Endothelial cell of umbilical vein (primary cell): ENCODE data around the gene NUBPL. TPM values are rescaled to one million over a fixed set of nuclear protein-coding genes. Genes with fewer than 3 reads are reported as not detected.

Source experiments
- BruUV-seq: library from RNA; stranded (reverse); fragments of 400-500 nt; replicated peaks from 2 replicates; lab custom pipeline; 2021; lab: Mats Ljungman, UMichigan
- CTCF ChIA-PET: fragments of 300-600, 350-600 bp; sonication (Branson Sonifier 250); formaldehyde crosslinking; loops from one replicate; lab custom pipeline; 2021; ENCODE audit warnings: antibody characterized with exemption, inconsistent platforms; lab: Charles Lee
- POLR2A ChIA-PET: fragments of 300-600, 350-600 bp; sonication (Branson Sonifier 250); formaldehyde crosslinking; loops from one replicate; lab custom pipeline; 2021; ENCODE audit warnings: antibody characterized with exemption, inconsistent platforms; lab: Charles Lee
- DNase-seq: peaks from one replicate; pipeline ENCODE4 v3.0.0-alpha.2; 2011; ENCODE audit warnings: low read depth, low spot score
- FAIRE-seq: peaks from 2 replicates; lab custom pipeline; 2011; peaks lifted over from hg19 to GRCh38; lab: Jason Lieb, UNC
- H2AFZ ChIP-seq: 2 replicates; pipeline ENCODE4 v1.6.0; 2012; ENCODE audit warnings: low read depth, low read length, control low read depth, inconsistent platforms
- H3K27ac ChIP-seq: 2 replicates; pipeline ENCODE4 v1.5.1; 2011; ENCODE audit warnings: low read depth, mild to moderate bottlenecking, control low read depth, low read length, moderate library complexity; ENCODE audit not compliant: insufficient read depth
- H3K27me3 ChIP-seq, 2 experiments: 2 replicates each; pipeline versions ENCODE4 v1.6.0 to v1.6.1; 2011; ENCODE audit warnings: low read length in 2 of 2, mixed read lengths in 1 of 2; ENCODE audit not compliant: control insufficient read depth in 2 of 2, insufficient read depth in 2 of 2
- H3K36me3 ChIP-seq, 2 experiments: 2 replicates in 1 of 2; 3 replicates in 1 of 2; pipeline ENCODE4 v1.5.1; 2011; ENCODE audit warnings: low read length in 2 of 2, mild to moderate bottlenecking in 1 of 2, moderate library complexity in 1 of 2; ENCODE audit not compliant: control insufficient read depth in 2 of 2, insufficient read depth in 2 of 2; ENCODE audit errors: extremely low read depth in 1 of 2
- H3K4me1 ChIP-seq: 3 replicates; pipeline ENCODE4 v1.5.1; 2011; ENCODE audit warnings: mild to moderate bottlenecking, low read length; ENCODE audit not compliant: control insufficient read depth, insufficient read depth; ENCODE audit errors: extremely low read depth
- H3K4me2 ChIP-seq: 2 replicates; pipeline ENCODE4 v1.6.1; 2011; ENCODE audit warnings: low read length, control low read depth, mixed read lengths; ENCODE audit not compliant: insufficient read depth
- H3K4me3 ChIP-seq, 3 experiments: fragments of 200-600 bp in 1 of 3; sonication (generic), shearing (Covaris generic) in 1 of 3; replicated peaks in 1 of 3; 2 replicates each; pipeline ENCODE4 v1.5.1; 2011 to 2016; ENCODE audit warnings: control low read depth in 3 of 3, low read length in 3 of 3, mild to moderate bottlenecking in 2 of 3, inconsistent platforms in 1 of 3, low read depth in 1 of 3, moderate library complexity in 1 of 3; ENCODE audit not compliant: insufficient read depth in 1 of 3
- H3K79me2 ChIP-seq: 2 replicates; pipeline ENCODE4 v1.6.0; 2012; ENCODE audit warnings: low read length, inconsistent platforms; ENCODE audit not compliant: control insufficient read depth, insufficient read depth
- H3K9ac ChIP-seq: replicated peaks from 2 replicates; pipeline ENCODE3; 2011; ENCODE audit warnings: low read length, control low read depth; ENCODE audit not compliant: insufficient read depth; ENCODE audit errors: extremely low read depth
- H3K9me1 ChIP-seq: replicated peaks from 3 replicates; pipeline ENCODE4 v1.6.0; 2011; ENCODE audit warnings: mild to moderate bottlenecking, low read length; ENCODE audit not compliant: control insufficient read depth, insufficient read depth; ENCODE audit errors: extremely low read depth
- H3K9me3 ChIP-seq: replicated peaks from 2 replicates; pipeline ENCODE4 v1.5.1; 2012; ENCODE audit warnings: low read length, inconsistent platforms; ENCODE audit not compliant: control insufficient read depth, insufficient read depth
- H4K20me1 ChIP-seq: replicated peaks from 2 replicates; pipeline ENCODE3; 2011; ENCODE audit warnings: mild to moderate bottlenecking, low read length; ENCODE audit not compliant: control insufficient read depth, insufficient read depth; ENCODE audit errors: extremely low read depth
- CTCF ChIP-seq, 2 donors: IDR thresholded peaks; 1 replicate in 1 of 2; 2 replicates in 1 of 2; pipeline ENCODE4 v1.5.1; 2011; ENCODE audit warnings: low read length in 2 of 2, mild to moderate bottlenecking in 2 of 2, moderate library complexity in 2 of 2, control low read depth in 1 of 2, inconsistent platforms in 1 of 2, low read depth in 1 of 2; ENCODE audit not compliant: insufficient read depth in 1 of 2; ENCODE audit errors: extremely low read depth in 1 of 2
- EZH2 ChIP-seq: IDR thresholded peaks from 2 replicates; pipeline ENCODE4 v1.6.1; 2012; ENCODE audit warnings: borderline replicate concordance, low read depth, mild to moderate bottlenecking, moderate library complexity, low read length, inconsistent platforms; ENCODE audit not compliant: severe bottlenecking
- FOS ChIP-seq: IDR thresholded peaks from 2 replicates; pipeline ENCODE4 v1.6.1; 2011; ENCODE audit warnings: mild to moderate bottlenecking, low read length, moderate library complexity, borderline replicate concordance; ENCODE audit not compliant: insufficient read depth
- GATA2 ChIP-seq: IDR thresholded peaks from 2 replicates; pipeline ENCODE4 v1.7.0; 2011; ENCODE audit warnings: low read depth, mild to moderate bottlenecking, moderate library complexity, mixed read lengths, low read length; ENCODE audit not compliant: insufficient read length, insufficient read depth
- JUN ChIP-seq: IDR thresholded peaks from 2 replicates; pipeline ENCODE4 v1.6.1; 2011; ENCODE audit warnings: borderline replicate concordance, low read depth; ENCODE audit not compliant: insufficient read length, insufficient read depth
- MAX ChIP-seq: IDR thresholded peaks from 2 replicates; pipeline ENCODE4 v1.6.1; 2011; ENCODE audit not compliant: insufficient read depth, insufficient read length
- MYC ChIP-seq: IDR thresholded peaks from one replicate; pipeline ENCODE4 v1.6.1; 2011; ENCODE audit warnings: mild to moderate bottlenecking, low read depth, low read length
- POLR2A ChIP-seq: IDR thresholded peaks from 2 replicates; pipeline ENCODE4 v1.6.1; 2012; ENCODE audit warnings: low read depth, mild to moderate bottlenecking, control low read depth, low read length
- POLR2AphosphoS5 ChIP-seq: IDR thresholded peaks from 2 replicates; pipeline ENCODE4 v1.6.1; 2012; ENCODE audit warnings: low read depth, mild to moderate bottlenecking, control low read depth, low read length, moderate library complexity; ENCODE audit not compliant: insufficient read depth
- dilution Hi-C: fragments of 300-500 bp; cut with MboI; formaldehyde crosslinking; loops from one replicate; pipeline ENCODE4 v1.15.0; 2019; ENCODE audit warnings: low sequenced_read_pairs; ENCODE audit not compliant: extremely low pct_ligation_motif_present
- intact Hi-C: fragments of 100-400 bp; cut with micrococcal nuclease; formaldehyde crosslinking; loops from one replicate; pipeline ENCODE4 v1.10.0; 2022
- polyA plus RNA-seq, 4 experiments: library from polyadenylated mRNA; depleted of rRNA in 3 of 4; stranded (reverse) in 3 of 4; unstranded in 1 of 4; fragments of >200 nt; gene quantifications; 2 replicates each; pipeline versions ENCODE4 v1.2.1 to v1.2.3, GENCODE V29; 2011 to 2012; ENCODE audit warnings: missing spikeins in 1 of 4
- total RNA-seq: library from RNA; stranded (reverse); gene quantifications from 2 replicates; pipeline ENCODE4 v1.2.3, GENCODE V29; 2021

The NUBPL gene
- total and polyA plus RNA-seq, 2 donors (not counting 3 experiments of a cell fraction or from before 2014, with no cell fraction given), result 2.1 to 12.3 TPM

GRCh38 chr14:31777312-31777711 lies 216.1 kb downstream of the NUBPL start:
- ChIA-PET CTCF (interaction anchor here (1.1 kb wide), 1 partner anchor 39 kb away, joined by 3 read pairs; no protein-coding TSS in a partner anchor), POLR2A (no interaction called here)
- no peak for TF ChIP-seq CTCF (IDR thresholded peaks at IDR 0.05; ENCODE audit: extremely low read depth in 1 of 2, insufficient read depth in 1 of 2, low read depth in 1 of 2, low read length in 2 of 2)
- TF ChIP-seq FOS, result no peak
- TF ChIP-seq MYC, result no peak
- TF ChIP-seq GATA2, result no peak
- no peak for TF ChIP-seq EZH2
- no peak for TF ChIP-seq POLR2AphosphoS5
- no peak for TF ChIP-seq JUN
- TF ChIP-seq MAX, result no peak
- no peak for TF ChIP-seq POLR2A
- no peak for FAIRE-seq
- Histone ChIP-seq H3K4me1 (no peaks in the 10 kb centered on the region), H3K27me3 (no peaks in the 10 kb centered on the region), H3K27ac (no peak overlapping the region), H4K20me1 (no peaks in the 10 kb centered on the region), H3K9me1 (no peaks in the 10 kb centered on the region), H3K4me3 (no peak overlapping the region), H3K9ac (no peak overlapping the region), H3K9me3 (no peaks in the 10 kb centered on the region), H2AFZ (no peak overlapping the region), H3K4me2 (no peak overlapping the region), H3K36me3 (no peaks in the 10 kb centered on the region), H3K79me2 (no peaks in the 10 kb centered on the region)
- no TSS peak for BruUV-seq
- DNase-seq, result no peak
- dilution Hi-C loops (no loop called here), intact Hi-C loops (no loop called here)
